ENCODE data around the gene ARL6IP5. TPM values are rescaled to one million over a fixed set of nuclear protein-coding genes. Genes with fewer than 3 reads are reported as not detected.

The ARL6IP5 gene
- total and polyA plus RNA-seq, 2 of the 13 experiments (the other 11 are each of a cell fraction or from before 2014, with no cell fraction given): 23.7 to 29.6 TPM

DNA sequence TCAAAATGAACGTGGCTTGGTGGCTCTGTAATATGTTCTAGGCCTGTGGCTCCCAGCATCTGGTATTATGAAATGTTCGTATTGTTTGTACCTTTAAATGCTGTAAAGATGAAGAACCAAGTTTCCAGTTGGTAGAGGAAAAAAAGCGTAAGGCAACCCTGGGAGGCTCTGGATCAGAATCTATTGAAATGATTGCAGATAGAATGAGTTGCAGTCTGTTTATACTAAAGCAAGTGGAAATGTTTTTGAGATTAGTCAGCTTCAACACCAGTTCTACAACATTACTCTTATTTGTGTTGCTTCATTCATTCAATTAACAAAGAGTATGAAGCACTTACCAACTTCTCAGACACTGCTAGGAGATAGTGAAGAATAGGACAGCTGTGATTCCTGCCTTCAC is 5.3 kb downstream of the ARL6IP5 start (continued):
- no peak for TF ChIP-seq SATB2 (CRISPR knock-in tag; IDR thresholded peaks at IDR 0.05)
- no peak for TF ChIP-seq REPIN1 (CRISPR knock-in tag; IDR thresholded peaks at IDR 0.05; ENCODE audit: borderline replicate concordance, low read depth)
- no peak for TF ChIP-seq ZNF879 (CRISPR knock-in tag; IDR thresholded peaks at IDR 0.05)
- TF ChIP-seq WIZ (CRISPR knock-in tag; IDR thresholded peaks at IDR 0.05): no peak
- TF ChIP-seq ZNF772 (CRISPR knock-in tag; IDR thresholded peaks at IDR 0.05): no peak

DNA sequence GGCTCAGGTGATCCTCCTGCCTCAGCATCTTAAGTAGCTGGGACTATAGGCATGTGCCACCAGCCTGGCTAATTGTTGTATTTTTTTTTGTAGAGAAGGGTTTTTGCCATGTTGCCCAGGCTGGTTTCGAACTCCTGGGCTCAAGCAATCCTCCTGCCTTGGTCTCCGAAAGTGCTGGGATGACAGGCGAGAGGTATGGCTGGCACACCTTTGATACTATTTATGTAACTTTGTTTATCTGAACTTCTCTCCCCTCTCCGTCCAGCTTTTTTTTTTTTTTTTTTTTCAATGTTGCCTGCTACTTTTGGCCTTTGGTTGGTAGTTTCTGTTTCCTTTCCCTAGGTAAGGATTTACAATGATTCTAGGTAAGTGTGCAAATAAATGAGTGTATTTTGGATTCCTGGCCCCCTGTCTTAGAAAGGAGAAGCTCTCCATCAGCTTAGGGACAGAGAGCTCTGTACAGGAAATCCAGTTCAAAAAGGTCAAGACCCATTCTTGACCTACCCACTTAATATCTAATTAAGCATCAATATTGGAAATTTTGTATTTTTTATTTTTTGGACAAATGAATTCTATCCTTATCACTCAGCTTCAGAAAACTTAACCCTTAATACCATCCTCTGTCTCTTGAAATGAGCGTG is 6.8 kb downstream of the ARL6IP5 start:
- no peak overlapping the region for H3K27ac ChIP-seq (ENCODE audit: extremely low read length, insufficient read depth, low read length)
- in situ Hi-C loops (cut with HindIII; ENCODE audit: extremely low pct_ligation_motif_present, low pct_unique_long_range_greater_than_20kb) (no loop called here), intact Hi-C loops (cut with micrococcal nuclease; ENCODE audit: unreplicated experiment) (no loop called here)
- no peaks in the 10 kb centered on the region for H4K20me1 ChIP-seq (ENCODE audit: insufficient read depth, low read length)
- H3K27me3 ChIP-seq (ENCODE audit: control insufficient read depth in 1 of 2, insufficient read depth in 2 of 2, low read length in 2 of 2): no peaks in the 10 kb centered on the region
- no TSS peak for BruUV-seq (replicated peaks)
- H3K4me2 ChIP-seq (ENCODE audit: low read depth, low read length): no peak overlapping the region
- FAIRE-seq: no peak
- no peaks in the 10 kb centered on the region for H3K36me3 ChIP-seq (replicated peaks in 1 of 2; ENCODE audit: control insufficient read depth in 1 of 2, insufficient read depth in 2 of 2, low read length in 2 of 2)
- peaks cover 10% of the 10 kb centered on the region for H3K4me1 ChIP-seq (ENCODE audit: insufficient read depth, low read length)
- CTCF ChIA-PET (ENCODE audit: low intra/inter-chr PET ratio, low total read pairs): no interaction called here
- peaks cover under 1% of the 10 kb centered on the region for H3K79me2 ChIP-seq (ENCODE audit: insufficient read depth, low read length)
- no peak overlapping the region for H3K9ac ChIP-seq (ENCODE audit: insufficient read depth, low read depth, low read length)
- TF ChIP-seq ZNF24 (IDR thresholded peaks at IDR 0.05): no peak
- no peak for TF ChIP-seq ZNF501 (CRISPR knock-in tag; IDR thresholded peaks at IDR 0.05)
- no peak for TF ChIP-seq ZNF234 (CRISPR knock-in tag; conservative IDR thresholded peaks at IDR 0.05)
- 97% methylated on average over 5 of the region's 5 CpGs for WGBS (ENCODE audit: low lambda C conversion rate)
- no peaks in the 10 kb centered on the region for H3K9me3 ChIP-seq (ENCODE audit: low read length)
- H3K4me3 ChIP-seq (replicated peaks in 1 of 3; ENCODE audit: insufficient read depth in 1 of 3, low read depth in 2 of 3, low read length in 3 of 3): no peak overlapping the region
- ATAC-seq: no peak
- H2AFZ ChIP-seq (ENCODE audit: low read length): no peak overlapping the region
- POLR2A ChIA-PET: no interaction called here
- no peak for DNase-seq (ENCODE audit: low spot score)

Measured in HepG2 (cell line).